Activated B cell treated with CpG ODN at 0.5 μM for 24 hours (primary cell): ENCODE data around the gene CD81. TPM values are rescaled to one million over a fixed set of nuclear protein-coding genes. Genes with fewer than 3 reads are reported as not detected.

Source experiments
- ATAC-seq: fragments of 200-7000 bp; cut with Tn5 transposase; one replicate; pipeline ENCODE4 v1.10.0; 2021; ENCODE audit warnings: low read depth, mild to moderate bottlenecking, moderate library complexity
- CTCF ChIA-PET: fragments of 350-600 bp; sonication (Branson Sonifier 250); formaldehyde crosslinking; loops from one replicate; lab custom pipeline; 2021; ENCODE audit warnings: antibody characterized with exemption; lab: Charles Lee
- POLR2A ChIA-PET: fragments of 350-600 bp; sonication (Branson Sonifier 250); formaldehyde crosslinking; loops from one replicate; lab custom pipeline; 2021; ENCODE audit warnings: antibody characterized with exemption; lab: Charles Lee
- DNase-seq: peaks from one replicate; pipeline ENCODE4 v3.0.0; 2022
- H3K27ac Mint-ChIP-seq: one replicate; pipeline ENCODE4 v1.8.0; 2020; ENCODE audit warnings: mixed read lengths
- H3K27me3 Mint-ChIP-seq: one replicate; pipeline ENCODE4 v1.8.0; 2021; ENCODE audit warnings: mixed read lengths
- H3K36me3 Mint-ChIP-seq: one replicate; pipeline ENCODE4 v1.8.0; 2021; ENCODE audit warnings: low read depth, mixed read lengths
- H3K4me1 Mint-ChIP-seq: one replicate; pipeline ENCODE4 v1.8.0; 2021; ENCODE audit warnings: mixed read lengths
- H3K4me3 Mint-ChIP-seq: one replicate; pipeline ENCODE4 v1.8.0; 2020; ENCODE audit warnings: mild to moderate bottlenecking, mixed read lengths
- H3K9me3 Mint-ChIP-seq: one replicate; pipeline ENCODE4 v1.8.0; 2020; ENCODE audit warnings: mixed read lengths
- CTCF ChIP-seq: fragments of 200-600 bp; IDR thresholded peaks from one replicate; pipeline ENCODE4 v1.8.0; 2022; ENCODE audit warnings: antibody characterized with exemption, mild to moderate bottlenecking
- intact Hi-C: fragments of 100-400 bp; cut with micrococcal nuclease; formaldehyde crosslinking; loops from one replicate; pipeline ENCODE4 v1.15.1; 2024
- total RNA-seq: library from RNA; stranded (reverse); gene quantifications from 2 replicates; pipeline ENCODE4 v1.2.3, GENCODE V29; 2022

Gene CD81
- total RNA-seq, 1 donor from 2014 or later, result 132 TPM

GRCh38 chr11:2368178-2368850 lies 8.8 kb upstream of the CD81 start:
- no peak for TF ChIP-seq CTCF
- CTCF ChIA-PET, result no interaction called here

GRCh38 chr11:2368851-2369180 lies 8.3 kb upstream of the CD81 start:
- Mint-ChIP-seq H3K4me3 (no peak overlapping the region), H3K27me3 (no peaks in the 10 kb centered on the region), H3K4me1 (no peaks in the 10 kb centered on the region), H3K36me3 (no peaks in the 10 kb centered on the region), H3K27ac (no peak overlapping the region), H3K9me3 (no peaks in the 10 kb centered on the region)
- DNase-seq (no peak), ATAC-seq (no peak)
- no peak for TF ChIP-seq CTCF
- intact Hi-C loops, result no loop called here
- CTCF ChIA-PET, result no interaction called here
- POLR2A ChIA-PET, result no interaction called here

More at GRCh38 chr11:2368178-2368850, 8.8 kb upstream of the CD81 start:
- no peaks in the 10 kb centered on the region for H3K27me3 Mint-ChIP-seq
- no peak overlapping the region for H3K27ac Mint-ChIP-seq
- no peak for ATAC-seq
- DNase-seq, result no peak
- no peaks in the 10 kb centered on the region for H3K36me3 Mint-ChIP-seq
- H3K4me3 Mint-ChIP-seq, result no peak overlapping the region
- POLR2A ChIA-PET, result interaction anchor here (1.9 kb wide), 1 partner anchor 8 kb away, joined by 10 read pairs; the partner anchor contains the start of gene CD81
- H3K9me3 Mint-ChIP-seq, result no peaks in the 10 kb centered on the region
- H3K4me1 Mint-ChIP-seq, result no peaks in the 10 kb centered on the region
- intact Hi-C loops, result no loop called here

- ChIA-PET CTCF (no interaction called here), POLR2A (no interaction called here)
- Mint-ChIP-seq H3K4me1 (no peaks in the 10 kb centered on the region), H3K9me3 (no peaks in the 10 kb centered on the region), H3K4me3 (no peak overlapping the region), H3K36me3 (no peaks in the 10 kb centered on the region), H3K27me3 (no peaks in the 10 kb centered on the region), H3K27ac (no peak overlapping the region)
- TF ChIP-seq CTCF, result no peak
- DNase-seq (no peak), ATAC-seq (no peak)
- intact Hi-C loops, result no loop called here
Observed at GRCh38 chr11:2369320-2369719, 7.8 kb upstream of the CD81 start.

- no peaks in the 10 kb centered on the region for H3K9me3 Mint-ChIP-seq
- no peaks in the 10 kb centered on the region for H3K27me3 Mint-ChIP-seq
- TF ChIP-seq CTCF, result no peak
- DNase-seq (no peak), ATAC-seq (no peak)
- intact Hi-C loops, result no loop called here
- H3K4me1 Mint-ChIP-seq, result no peaks in the 10 kb centered on the region
- CTCF ChIA-PET, result no interaction called here
- no peak overlapping the region for H3K4me3 Mint-ChIP-seq
- H3K27ac Mint-ChIP-seq, result no peak overlapping the region
- POLR2A ChIA-PET, result no interaction called here
- no peaks in the 10 kb centered on the region for H3K36me3 Mint-ChIP-seq
Observed at GRCh38 chr11:2369896-2370295, 7.2 kb upstream of the CD81 start.

- Mint-ChIP-seq H3K9me3 (no peaks in the 10 kb centered on the region), H3K27me3 (no peaks in the 10 kb centered on the region), H3K4me3 (no peak overlapping the region), H3K4me1 (peaks cover 15% of the 10 kb centered on the region), H3K36me3 (no peaks in the 10 kb centered on the region), H3K27ac (no peak overlapping the region)
- no peak for DNase-seq
- ATAC-seq, result no peak
- CTCF ChIA-PET, result no interaction called here
- TF ChIP-seq CTCF, result no peak
- intact Hi-C loops, result loop anchor here (5.0 kb wide), 1 partner anchor 618 kb away; the partner anchor contains the start of gene NAP1L4
- POLR2A ChIA-PET, result interaction anchor here (0.7 kb wide), 1 partner anchor 12 kb away, joined by 4 read pairs; no protein-coding TSS in a partner anchor
Observed at GRCh38 chr11:2374456-2375201, 2.5 kb upstream of the CD81 start.
